Sigmoid colon (tissue), 4 donors: Measurements from ENCODE around the gene NLGN1.

Experiments used
- POLR2AphosphoS5 ChIP-seq, 4 donors: sonication (generic); formaldehyde crosslinking; IDR thresholded peaks; one replicate each; pipeline ENCODE4 v1.6.1; 2017; ENCODE audit warnings: antibody characterized with exemption in 4 of 4
- TF ChIP-seq, protein P1 (sequence below), 4 experiments: fragments of 450-650 bp in 3 of 4; fragments of 200-600 bp in 1 of 4; IDR thresholded peaks; one replicate each; pipeline ENCODE4 v1.5.1; 2016 to 2019; ENCODE audit warnings: antibody characterized with exemption in 4 of 4, mild to moderate bottlenecking in 3 of 4, moderate library complexity in 2 of 4

- TF ChIP-seq, protein P1, sequence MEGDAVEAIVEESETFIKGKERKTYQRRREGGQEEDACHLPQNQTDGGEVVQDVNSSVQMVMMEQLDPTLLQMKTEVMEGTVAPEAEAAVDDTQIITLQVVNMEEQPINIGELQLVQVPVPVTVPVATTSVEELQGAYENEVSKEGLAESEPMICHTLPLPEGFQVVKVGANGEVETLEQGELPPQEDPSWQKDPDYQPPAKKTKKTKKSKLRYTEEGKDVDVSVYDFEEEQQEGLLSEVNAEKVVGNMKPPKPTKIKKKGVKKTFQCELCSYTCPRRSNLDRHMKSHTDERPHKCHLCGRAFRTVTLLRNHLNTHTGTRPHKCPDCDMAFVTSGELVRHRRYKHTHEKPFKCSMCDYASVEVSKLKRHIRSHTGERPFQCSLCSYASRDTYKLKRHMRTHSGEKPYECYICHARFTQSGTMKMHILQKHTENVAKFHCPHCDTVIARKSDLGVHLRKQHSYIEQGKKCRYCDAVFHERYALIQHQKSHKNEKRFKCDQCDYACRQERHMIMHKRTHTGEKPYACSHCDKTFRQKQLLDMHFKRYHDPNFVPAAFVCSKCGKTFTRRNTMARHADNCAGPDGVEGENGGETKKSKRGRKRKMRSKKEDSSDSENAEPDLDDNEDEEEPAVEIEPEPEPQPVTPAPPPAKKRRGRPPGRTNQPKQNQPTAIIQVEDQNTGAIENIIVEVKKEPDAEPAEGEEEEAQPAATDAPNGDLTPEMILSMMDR (IDR thresholded peaks at IDR 0.05): no peak
- no peak for TF ChIP-seq POLR2AphosphoS5 (IDR thresholded peaks at IDR 0.05)
Observed at GRCh38 chr3:173887888-173888287, 490.3 kb downstream of the NLGN1 start.
